Panc1 (cell line): ENCODE measurements around the gene DDX39B.

ENCODE experiments used
- POLR2AphosphoS5 ChIP-seq: IDR thresholded peaks from 2 replicates; pipeline ENCODE4 v1.6.1; 2012; ENCODE audit warnings: mild to moderate bottlenecking, low read depth, low read length, moderate library complexity
- TCF7L2 ChIP-seq: IDR thresholded peaks from 2 replicates; pipeline ENCODE4 v1.6.1; 2011; ENCODE audit warnings: mild to moderate bottlenecking, low read depth, low read length, inconsistent platforms
- TF ChIP-seq, protein P1 (sequence below): fragments of 450-650 bp; IDR thresholded peaks from 2 replicates; pipeline ENCODE4 v1.5.1; 2017; ENCODE audit warnings: mild to moderate bottlenecking

DNA sequence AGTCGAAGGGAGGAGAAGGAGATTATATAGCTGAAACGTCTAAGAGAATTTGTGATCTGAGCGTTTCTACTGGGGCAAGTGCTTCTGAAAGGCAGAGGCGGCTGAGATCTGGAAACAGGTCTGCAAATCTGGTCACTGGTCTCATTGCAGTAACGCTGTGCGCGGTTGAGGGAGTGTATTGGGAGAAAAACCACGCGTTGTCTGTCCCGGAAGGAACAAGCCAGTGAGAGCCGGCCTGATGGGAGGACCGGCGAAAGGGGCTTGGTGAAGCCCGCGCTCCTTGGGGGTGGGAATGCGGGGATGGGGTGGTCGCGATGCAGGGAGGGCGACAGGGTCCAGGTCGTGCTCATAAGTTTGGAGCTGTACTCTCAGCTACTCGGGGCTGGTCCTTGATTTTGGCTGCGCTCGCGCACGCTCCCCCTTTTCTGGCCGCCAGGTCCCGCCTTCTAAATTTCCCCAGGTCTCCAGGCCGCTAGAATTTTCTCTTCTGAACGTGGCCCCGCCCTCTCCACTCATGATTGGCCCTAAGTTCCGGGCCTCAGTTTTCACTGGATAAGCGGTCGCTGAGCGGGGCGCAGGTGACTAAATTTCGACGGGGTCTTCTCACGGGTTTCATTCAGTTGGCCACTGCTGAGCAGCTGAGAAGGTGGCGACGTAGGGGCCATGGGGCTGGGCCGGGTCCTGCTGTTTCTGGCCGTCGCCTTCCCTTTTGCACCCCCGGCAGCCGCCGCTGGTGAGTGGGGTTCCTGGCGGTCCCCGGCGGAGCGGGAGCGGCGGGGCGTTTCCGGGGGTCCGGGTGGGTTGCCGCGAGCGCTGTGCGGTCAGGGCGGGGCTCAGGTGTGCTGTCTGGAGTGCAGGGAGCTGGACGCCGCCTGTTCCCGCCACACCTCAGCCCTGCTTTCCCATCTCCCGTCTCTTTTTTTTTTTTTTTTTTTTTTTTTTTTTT is 44.0 kb downstream of the DDX39B start, which contains the start of gene MICB:
- TF ChIP-seq POLR2AphosphoS5: peak; percentile 84
- TF ChIP-seq, protein P1, sequence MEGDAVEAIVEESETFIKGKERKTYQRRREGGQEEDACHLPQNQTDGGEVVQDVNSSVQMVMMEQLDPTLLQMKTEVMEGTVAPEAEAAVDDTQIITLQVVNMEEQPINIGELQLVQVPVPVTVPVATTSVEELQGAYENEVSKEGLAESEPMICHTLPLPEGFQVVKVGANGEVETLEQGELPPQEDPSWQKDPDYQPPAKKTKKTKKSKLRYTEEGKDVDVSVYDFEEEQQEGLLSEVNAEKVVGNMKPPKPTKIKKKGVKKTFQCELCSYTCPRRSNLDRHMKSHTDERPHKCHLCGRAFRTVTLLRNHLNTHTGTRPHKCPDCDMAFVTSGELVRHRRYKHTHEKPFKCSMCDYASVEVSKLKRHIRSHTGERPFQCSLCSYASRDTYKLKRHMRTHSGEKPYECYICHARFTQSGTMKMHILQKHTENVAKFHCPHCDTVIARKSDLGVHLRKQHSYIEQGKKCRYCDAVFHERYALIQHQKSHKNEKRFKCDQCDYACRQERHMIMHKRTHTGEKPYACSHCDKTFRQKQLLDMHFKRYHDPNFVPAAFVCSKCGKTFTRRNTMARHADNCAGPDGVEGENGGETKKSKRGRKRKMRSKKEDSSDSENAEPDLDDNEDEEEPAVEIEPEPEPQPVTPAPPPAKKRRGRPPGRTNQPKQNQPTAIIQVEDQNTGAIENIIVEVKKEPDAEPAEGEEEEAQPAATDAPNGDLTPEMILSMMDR: no peak
- TF ChIP-seq TCF7L2: no peak
